AG04450 (cell line): ENCODE measurements around the gene CCDC124. TPM values are rescaled to one million over a fixed set of nuclear protein-coding genes. Genes with fewer than 3 reads are reported as not detected.
A peak's percentile ranks its signal among the peaks of the same experiment; 100 is the strongest.

ENCODE experiments used
- CTCF ChIA-PET: fragments of 300-600, 350-600 bp; formaldehyde crosslinking; extraction: SDS; loops from one replicate; lab custom pipeline; 2022; ENCODE audit warnings: antibody characterized with exemption, inconsistent platforms; lab: Charles Lee
- POLR2A ChIA-PET: fragments of 350-600 bp; formaldehyde crosslinking; extraction: SDS; loops from one replicate; lab custom pipeline; 2021; ENCODE audit warnings: antibody characterized with exemption, inconsistent platforms; lab: Yijun Ruan, JAX
- DNase-seq: peaks from one replicate; pipeline ENCODE4 v3.0.0-alpha.2; 2011; ENCODE audit warnings: low read depth, low spot score
- H3K27ac ChIP-seq: one replicate; pipeline ENCODE4 v1.5.1; 2012; ENCODE audit warnings: low read depth, low read length, control low read depth
- H3K27me3 ChIP-seq: one replicate; pipeline ENCODE4 v1.6.0; 2012; ENCODE audit warnings: low read length; ENCODE audit not compliant: control insufficient read depth, insufficient read depth
- H3K4me3 ChIP-seq: 2 replicates; pipeline ENCODE4 v1.5.1; 2011; ENCODE audit warnings: mild to moderate bottlenecking, low read depth, low read length, control low read depth
- H3K9me3 ChIP-seq: 2 replicates; pipeline ENCODE4 v1.5.1; 2012; ENCODE audit warnings: low read length; ENCODE audit not compliant: control insufficient read depth, insufficient read depth
- polyA plus RNA-seq: library from polyadenylated mRNA; depleted of rRNA; stranded (reverse); fragments of >200 nt; gene quantifications from 2 replicates; pipeline ENCODE4 v1.2.3, GENCODE V29; 2011
- TF ChIP-seq, protein P1 (sequence below): IDR thresholded peaks from 2 replicates; pipeline ENCODE4 v1.5.1; 2011; ENCODE audit warnings: low read depth, low read length, control low read depth, inconsistent platforms

Gene CCDC124
- polyA plus RNA-seq, 1 experiment: 36.0 TPM

DNA sequence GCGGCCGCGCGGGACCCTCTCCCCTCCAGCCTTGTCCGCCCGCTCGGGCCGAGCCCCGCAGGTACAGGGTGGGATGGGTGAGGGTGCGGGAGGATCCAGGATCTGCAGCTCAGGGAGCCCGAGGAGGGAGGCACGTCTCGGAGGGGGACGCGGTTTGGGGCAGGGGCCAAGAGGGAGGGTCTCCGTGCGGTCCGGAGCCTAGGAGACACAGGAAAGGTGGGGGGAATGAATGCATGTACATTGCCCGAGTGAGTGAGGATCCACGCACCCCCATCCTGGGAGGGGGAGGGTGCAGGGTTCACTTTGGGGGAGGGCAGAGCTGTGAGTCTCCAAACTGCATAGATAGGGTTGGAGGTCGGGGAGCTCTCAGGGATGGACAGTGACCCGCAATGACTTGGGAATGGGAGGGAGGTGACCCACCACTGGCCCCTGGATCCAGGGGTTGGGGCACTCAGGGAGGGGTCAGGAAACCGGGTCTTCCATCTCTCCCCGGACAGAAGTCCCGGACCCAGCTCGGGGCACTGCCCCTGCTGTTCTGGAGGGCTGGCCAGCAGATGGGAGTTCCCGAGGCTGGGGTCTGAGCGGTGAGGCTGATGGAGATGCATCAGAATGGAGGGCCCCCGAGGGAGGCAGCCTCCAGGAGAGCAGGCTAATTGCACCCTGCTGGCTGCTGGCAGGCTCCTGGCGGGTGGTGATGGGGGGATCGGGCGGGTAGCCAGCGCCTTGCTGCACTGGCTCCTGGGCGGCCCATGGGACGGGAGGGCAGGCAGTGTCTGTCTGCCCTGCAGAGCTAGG lies 34.6 kb downstream of the CCDC124 start:
- no peak overlapping the region for H3K27ac ChIP-seq
- DNase-seq: no peak
- H3K27me3 ChIP-seq: peaks cover 36% of the 10 kb centered on the region
- ChIA-PET POLR2A (no interaction called here), CTCF (no interaction called here)
- TF ChIP-seq, protein P1, sequence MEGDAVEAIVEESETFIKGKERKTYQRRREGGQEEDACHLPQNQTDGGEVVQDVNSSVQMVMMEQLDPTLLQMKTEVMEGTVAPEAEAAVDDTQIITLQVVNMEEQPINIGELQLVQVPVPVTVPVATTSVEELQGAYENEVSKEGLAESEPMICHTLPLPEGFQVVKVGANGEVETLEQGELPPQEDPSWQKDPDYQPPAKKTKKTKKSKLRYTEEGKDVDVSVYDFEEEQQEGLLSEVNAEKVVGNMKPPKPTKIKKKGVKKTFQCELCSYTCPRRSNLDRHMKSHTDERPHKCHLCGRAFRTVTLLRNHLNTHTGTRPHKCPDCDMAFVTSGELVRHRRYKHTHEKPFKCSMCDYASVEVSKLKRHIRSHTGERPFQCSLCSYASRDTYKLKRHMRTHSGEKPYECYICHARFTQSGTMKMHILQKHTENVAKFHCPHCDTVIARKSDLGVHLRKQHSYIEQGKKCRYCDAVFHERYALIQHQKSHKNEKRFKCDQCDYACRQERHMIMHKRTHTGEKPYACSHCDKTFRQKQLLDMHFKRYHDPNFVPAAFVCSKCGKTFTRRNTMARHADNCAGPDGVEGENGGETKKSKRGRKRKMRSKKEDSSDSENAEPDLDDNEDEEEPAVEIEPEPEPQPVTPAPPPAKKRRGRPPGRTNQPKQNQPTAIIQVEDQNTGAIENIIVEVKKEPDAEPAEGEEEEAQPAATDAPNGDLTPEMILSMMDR: no peak
- no peaks in the 10 kb centered on the region for H3K9me3 ChIP-seq
- 0 out of 2 replicates have a peak overlapping the region, but pooled peaks have one; percentile 10 for H3K4me3 ChIP-seq

DNA sequence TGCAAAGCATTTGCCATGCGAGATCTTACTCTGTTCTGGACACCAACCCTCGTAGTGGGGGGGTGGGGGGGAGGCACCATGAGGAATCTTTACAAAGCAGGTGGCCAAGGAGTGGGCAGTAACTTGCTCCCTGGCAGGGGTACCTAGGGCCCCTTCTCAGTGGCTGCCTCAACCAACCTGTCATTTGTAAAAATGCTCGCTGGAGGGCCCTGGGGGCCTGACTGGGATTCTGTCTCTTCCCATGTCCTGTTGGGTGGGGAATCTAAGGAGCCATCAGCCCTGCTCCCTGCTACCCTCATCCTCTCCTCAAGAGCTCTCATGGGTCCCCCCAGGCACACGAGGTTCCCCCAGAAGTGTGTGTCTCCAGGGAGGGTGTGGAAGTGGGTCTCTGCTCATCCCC lies 35.5 kb downstream of the CCDC124 start:
- TF ChIP-seq, protein P1: no peak
- H3K9me3 ChIP-seq: no peaks in the 10 kb centered on the region
- DNase-seq: no peak
- CTCF ChIA-PET: no interaction called here
- POLR2A ChIA-PET: interaction anchor here (0.6 kb wide), 1 partner anchor 13 kb away, joined by 6 read pairs; no protein-coding TSS in a partner anchor
- H3K27ac ChIP-seq: no peak overlapping the region
- H3K4me3 ChIP-seq: no peak overlapping the region
- peaks cover 36% of the 10 kb centered on the region for H3K27me3 ChIP-seq

DNA sequence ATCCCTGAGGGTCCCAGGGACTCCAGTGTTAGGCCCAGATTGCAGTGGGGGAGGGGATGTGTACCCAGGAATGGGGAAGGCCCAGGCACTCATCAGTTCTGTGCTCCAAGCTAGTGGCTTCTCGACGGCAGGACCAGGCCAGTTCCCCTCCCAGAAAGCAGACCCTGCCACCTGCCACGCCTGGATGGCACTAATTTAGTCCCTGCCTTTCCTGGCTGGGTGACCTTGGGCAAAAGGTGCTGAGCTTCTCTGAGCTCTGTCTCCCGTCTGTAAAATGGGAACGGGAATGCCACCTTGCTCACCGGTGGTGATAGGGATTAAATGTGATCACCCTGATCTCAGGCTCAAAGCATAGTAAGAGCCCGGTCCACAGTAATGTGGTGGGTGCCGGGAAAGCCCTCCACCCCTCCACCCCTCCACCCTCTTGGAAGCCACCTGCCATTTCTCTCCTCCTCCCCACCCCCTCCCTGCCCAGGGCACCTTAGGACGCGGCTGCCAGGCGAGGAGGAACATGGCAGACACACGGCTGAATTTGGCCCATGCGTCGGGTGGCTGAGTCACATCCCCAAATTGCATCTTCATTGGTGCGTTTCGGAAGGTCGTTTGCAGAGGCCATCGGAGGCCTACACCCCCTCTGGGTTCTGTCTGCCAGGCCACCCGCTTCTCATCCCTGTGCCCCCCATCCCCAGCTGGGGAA lies 36.4 kb downstream of the CCDC124 start:
- DNase-seq: no peak
- Histone ChIP-seq H3K27me3 (peaks cover 32% of the 10 kb centered on the region), H3K4me3 (no peak overlapping the region), H3K9me3 (no peaks in the 10 kb centered on the region), H3K27ac (no peak overlapping the region)
- TF ChIP-seq, protein P1: no peak
- CTCF ChIA-PET: interaction anchor here (1.1 kb wide), 1 partner anchor 23 kb away, joined by 3 read pairs; no protein-coding TSS in a partner anchor
- POLR2A ChIA-PET: no interaction called here

DNA sequence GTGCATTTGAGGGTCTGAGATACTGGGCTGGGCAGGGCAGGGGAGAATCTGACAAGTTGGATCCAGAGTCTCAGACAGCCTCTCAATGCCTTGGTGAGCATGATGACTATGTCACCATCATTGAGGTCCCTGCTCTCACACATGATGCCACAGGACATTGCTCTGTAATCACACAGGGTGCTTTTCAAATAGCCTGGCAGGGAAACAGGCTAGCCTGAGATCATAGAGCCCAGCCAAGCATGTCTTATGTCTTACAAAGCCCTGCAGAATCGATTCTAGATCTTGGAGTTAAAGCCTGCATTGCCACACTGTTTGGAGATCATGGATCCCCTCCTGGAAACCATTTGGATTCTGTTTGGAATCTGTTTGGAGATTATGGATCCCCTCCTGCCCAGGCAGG lies 39.4 kb downstream of the CCDC124 start:
- CTCF ChIA-PET: interaction anchor here (1.3 kb wide), 1 partner anchor 26 kb away, joined by 4 read pairs; no protein-coding TSS in a partner anchor
- no peak overlapping the region for H3K27ac ChIP-seq
- TF ChIP-seq, protein P1: no peak
- POLR2A ChIA-PET: no interaction called here
- H3K27me3 ChIP-seq: peaks cover 20% of the 10 kb centered on the region
- no peaks in the 10 kb centered on the region for H3K9me3 ChIP-seq
- no peak overlapping the region for H3K4me3 ChIP-seq
- no peak for DNase-seq

DNA sequence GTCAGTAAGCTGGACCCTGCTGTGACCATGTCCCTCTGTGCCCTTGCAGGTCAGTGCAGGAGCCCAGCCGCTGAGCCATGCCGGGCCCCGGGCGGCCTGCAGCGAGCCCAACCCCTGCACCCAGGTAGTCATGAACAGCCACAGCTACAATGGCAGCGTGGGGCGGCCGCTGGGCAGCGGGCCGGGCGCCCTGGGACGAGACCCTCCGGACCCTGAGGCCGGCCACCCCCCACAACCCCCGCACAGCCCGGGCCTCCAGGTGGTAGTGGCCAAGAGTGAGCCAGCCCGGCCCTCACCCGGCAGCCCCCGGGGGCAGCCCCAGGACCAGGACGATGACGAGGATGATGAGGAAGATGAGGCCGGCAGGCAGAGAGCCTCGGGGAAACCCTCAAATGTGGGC lies 40.9 kb downstream of the CCDC124 start:
- H3K27ac ChIP-seq: no peak overlapping the region
- ChIA-PET CTCF (no interaction called here), POLR2A (no interaction called here)
- no peaks in the 10 kb centered on the region for H3K9me3 ChIP-seq
- H3K27me3 ChIP-seq: peaks cover 7% of the 10 kb centered on the region
- no peak overlapping the region for H3K4me3 ChIP-seq
- no peak for DNase-seq
- TF ChIP-seq, protein P1: no peak
